SJSA1 (cell line): Measurements from ENCODE around the gene RABGAP1. TPM values are rescaled to one million over a fixed set of nuclear protein-coding genes. Genes with fewer than 3 reads are reported as not detected.

Source experiments
- DNase-seq, 2 experiments: peaks; one replicate each; pipeline ENCODE4 v3.0.0-alpha.2; 2015 to 2020; ENCODE audit warnings: low spot score in 2 of 2, low read depth in 1 of 2
- H3K27ac ChIP-seq: fragments of 250-450 bp; sonication (Bioruptor Pico); 2 replicates; pipeline ENCODE4 v1.5.1; 2020; ENCODE audit warnings: mild to moderate bottlenecking, moderate library complexity
- H3K27me3 ChIP-seq: fragments of 250-450 bp; sonication (Bioruptor Pico); replicated peaks from 2 replicates; pipeline ENCODE4 v1.5.1; 2020; ENCODE audit warnings: mild to moderate bottlenecking, moderate library complexity
- H3K36me3 ChIP-seq: fragments of 250-450 bp; sonication (Bioruptor Pico); 2 replicates; pipeline ENCODE4 v1.5.1; 2020; ENCODE audit warnings: mild to moderate bottlenecking
- H3K4me1 ChIP-seq: fragments of 250-450 bp; sonication (Bioruptor Pico); replicated peaks from 2 replicates; pipeline ENCODE4 v1.6.1; 2021; ENCODE audit warnings: mild to moderate bottlenecking
- H3K4me3 ChIP-seq: fragments of 250-450 bp; sonication (Bioruptor Pico); 2 replicates; pipeline ENCODE4 v1.5.1; 2020; ENCODE audit warnings: mild to moderate bottlenecking
- H3K9me3 ChIP-seq: fragments of 250-450 bp; sonication (Bioruptor Pico); replicated peaks from 2 replicates; pipeline ENCODE4 v1.5.1; 2020; ENCODE audit warnings: mild to moderate bottlenecking
- total RNA-seq: library from RNA; depleted of rRNA; stranded (reverse); fragments of >200 nt; shearing (Covaris generic); gene quantifications from 2 replicates; pipeline ENCODE4 v1.2.3, GENCODE V29; 2014

The RABGAP1 gene
- total RNA-seq, 1 experiment from 2014 or later: 27.8 TPM

GRCh38 chr9:122954253-122954691 lies 13.5 kb downstream of the RABGAP1 start:
- H3K4me1 ChIP-seq: peaks cover 15% of the 10 kb centered on the region
- no peaks in the 10 kb centered on the region for H3K27me3 ChIP-seq
- no peaks in the 10 kb centered on the region; the same call in 1 of the 2 replicates for H3K36me3 ChIP-seq
- H3K4me3 ChIP-seq: no peak overlapping the region
- peak in 1 of 2 experiments; percentile 54 for DNase-seq
- H3K9me3 ChIP-seq: no peaks in the 10 kb centered on the region
- H3K27ac ChIP-seq: peak overlapping the region; percentile 3; the same call in 1 of the 2 replicates

GRCh38 chr9:122955961-122956360 lies 15.1 kb downstream of the RABGAP1 start:
- Histone ChIP-seq H3K9me3 (no peaks in the 10 kb centered on the region), H3K27ac (no peak overlapping the region), H3K36me3 (peaks cover 9% of the 10 kb centered on the region), H3K4me1 (peaks cover 15% of the 10 kb centered on the region), H3K4me3 (no peak overlapping the region), H3K27me3 (no peaks in the 10 kb centered on the region)
- no peak for DNase-seq

DNA sequence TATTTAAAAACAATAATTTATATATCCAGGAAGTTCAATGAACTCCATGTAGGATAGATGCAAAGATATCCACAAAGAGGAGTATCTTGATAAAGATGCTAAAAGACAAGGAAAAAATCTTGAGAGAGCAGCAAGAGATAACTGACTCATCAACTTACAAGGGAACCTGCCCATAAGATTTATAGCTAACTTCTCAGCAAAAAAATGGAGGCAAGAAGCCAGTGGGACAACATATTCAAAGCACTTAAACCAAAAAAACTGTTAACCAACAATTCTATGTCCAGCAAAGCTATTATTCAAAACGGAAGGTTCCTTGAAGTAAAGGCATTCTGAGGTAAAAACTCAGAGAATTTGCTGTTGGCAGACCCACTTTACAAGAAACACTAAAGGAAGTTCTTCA lies 20.3 kb downstream of the RABGAP1 start:
- Histone ChIP-seq H3K27ac (no peak overlapping the region), H3K36me3 (peaks cover 17% of the 10 kb centered on the region), H3K4me1 (no peaks in the 10 kb centered on the region), H3K27me3 (no peaks in the 10 kb centered on the region), H3K4me3 (no peak overlapping the region), H3K9me3 (no peaks in the 10 kb centered on the region)
- no peak for DNase-seq

GRCh38 chr9:122975196-122975595 lies 34.4 kb downstream of the RABGAP1 start:
- Histone ChIP-seq H3K27me3 (no peaks in the 10 kb centered on the region), H3K27ac (no peak overlapping the region), H3K36me3 (peaks cover 4% of the 10 kb centered on the region), H3K4me1 (peaks cover 7% of the 10 kb centered on the region), H3K4me3 (no peak overlapping the region), H3K9me3 (no peaks in the 10 kb centered on the region)
- DNase-seq: no peak

DNA sequence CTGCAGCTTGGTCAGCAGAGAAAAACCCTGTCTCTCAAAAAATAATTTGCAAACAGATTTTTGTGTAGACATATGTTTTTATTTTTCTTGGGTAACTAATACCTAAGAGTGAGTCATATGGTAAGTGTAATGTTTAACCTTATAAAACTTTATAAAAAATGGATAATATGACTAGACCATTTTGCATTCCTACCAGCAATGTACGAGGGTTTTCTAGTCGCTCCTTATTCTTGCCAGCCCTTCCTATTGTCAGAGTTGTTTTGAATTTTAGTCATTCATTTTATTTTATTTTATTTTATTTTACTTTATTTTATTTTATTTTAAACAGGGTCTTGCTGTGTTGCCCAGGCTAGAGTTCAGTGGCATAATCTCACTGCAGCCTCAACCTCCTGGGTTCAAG lies 37.8 kb downstream of the RABGAP1 start:
- peaks cover 7% of the 10 kb centered on the region for H3K4me1 ChIP-seq
- no peak overlapping the region for H3K27ac ChIP-seq

DNA sequence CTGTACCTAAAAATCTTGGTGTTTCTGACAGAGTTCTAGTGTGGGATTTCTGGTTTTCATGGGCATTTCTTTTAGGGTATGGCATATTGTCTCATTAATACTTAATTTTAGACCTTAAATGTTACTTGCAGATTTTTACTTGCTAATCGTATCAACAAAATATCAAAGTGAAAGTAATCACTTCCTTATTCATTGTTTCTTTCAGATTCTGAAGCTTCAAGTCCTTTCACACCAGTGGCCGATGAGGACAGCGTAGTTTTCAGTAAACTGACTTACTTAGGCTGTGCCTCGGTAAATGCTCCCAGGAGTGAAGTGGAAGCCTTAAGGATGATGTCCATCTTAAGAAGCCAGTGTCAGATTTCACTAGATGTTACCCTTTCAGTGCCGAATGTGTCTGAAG lies 45.2 kb downstream of the RABGAP1 start:
- no peak overlapping the region for H3K4me3 ChIP-seq
- H3K4me1 ChIP-seq: no peaks in the 10 kb centered on the region
- H3K27me3 ChIP-seq: no peaks in the 10 kb centered on the region
- H3K27ac ChIP-seq: no peak overlapping the region
- no peaks in the 10 kb centered on the region for H3K9me3 ChIP-seq
- peaks cover 22% of the 10 kb centered on the region for H3K36me3 ChIP-seq
- DNase-seq: no peak

More for the DNA sequence above, 37.8 kb downstream of the RABGAP1 start:
- DNase-seq: no peak
- Histone ChIP-seq H3K36me3 (no peaks in the 10 kb centered on the region; the same call in none of the 2 replicates), H3K4me3 (no peak overlapping the region), H3K9me3 (no peaks in the 10 kb centered on the region), H3K27me3 (no peaks in the 10 kb centered on the region)

GRCh38 chr9:122988141-122988540 lies 47.3 kb downstream of the RABGAP1 start:
- Histone ChIP-seq H3K9me3 (no peaks in the 10 kb centered on the region), H3K4me3 (no peak overlapping the region), H3K4me1 (no peaks in the 10 kb centered on the region), H3K27me3 (no peaks in the 10 kb centered on the region), H3K27ac (no peak overlapping the region), H3K36me3 (peaks cover 26% of the 10 kb centered on the region)
- DNase-seq: no peak

GRCh38 chr9:122988920-122989621 lies 48.3 kb downstream of the RABGAP1 start:
- DNase-seq: no peak
- Histone ChIP-seq H3K4me3 (no peak overlapping the region), H3K9me3 (no peaks in the 10 kb centered on the region), H3K4me1 (no peaks in the 10 kb centered on the region), H3K27me3 (no peaks in the 10 kb centered on the region), H3K36me3 (peaks cover 26% of the 10 kb centered on the region), H3K27ac (no peak overlapping the region)

GRCh38 chr9:122991370-122991830 lies 50.6 kb downstream of the RABGAP1 start:
- H3K36me3 ChIP-seq: peaks cover 20% of the 10 kb centered on the region
- no peaks in the 10 kb centered on the region for H3K9me3 ChIP-seq
- no peaks in the 10 kb centered on the region for H3K27me3 ChIP-seq
- peak; percentile 77 to 78 for DNase-seq
- no peaks in the 10 kb centered on the region for H3K4me1 ChIP-seq
- H3K4me3 ChIP-seq: no peak overlapping the region
- peak overlapping the region; percentile 53 for H3K27ac ChIP-seq

DNA sequence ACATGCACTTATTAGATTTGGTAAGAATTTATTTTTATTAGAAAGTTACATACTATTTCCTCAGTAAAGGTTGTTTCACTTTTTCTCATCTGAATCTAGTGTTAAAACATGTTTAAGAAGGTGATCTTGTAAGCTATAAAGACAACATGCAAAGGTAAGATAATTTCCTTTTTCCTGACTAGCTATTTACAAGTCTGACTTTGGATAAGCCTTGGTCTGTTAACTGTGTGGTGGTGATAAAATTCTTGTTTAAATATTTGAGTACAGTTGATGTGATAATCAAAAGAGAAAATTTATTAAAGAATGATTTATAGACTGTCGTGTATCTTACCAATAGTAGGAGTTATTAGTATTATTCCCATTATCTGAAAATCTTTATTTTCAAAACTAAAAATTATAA lies 55.8 kb downstream of the RABGAP1 start:
- Histone ChIP-seq H3K27me3 (no peaks in the 10 kb centered on the region), H3K4me1 (peaks cover 8% of the 10 kb centered on the region; the same call in 1 of the 2 replicates), H3K9me3 (no peaks in the 10 kb centered on the region), H3K27ac (no peak overlapping the region), H3K36me3 (peaks cover 26% of the 10 kb centered on the region), H3K4me3 (no peak overlapping the region)
- no peak for DNase-seq

- H3K27ac ChIP-seq: no peak overlapping the region
- no peaks in the 10 kb centered on the region for H3K27me3 ChIP-seq
- H3K9me3 ChIP-seq: no peaks in the 10 kb centered on the region
- H3K36me3 ChIP-seq: peaks cover 24% of the 10 kb centered on the region
- peaks cover 16% of the 10 kb centered on the region for H3K4me1 ChIP-seq
- no peak for DNase-seq
- H3K4me3 ChIP-seq: no peak overlapping the region
Measured at GRCh38 chr9:122998448-122998847, 57.6 kb downstream of the RABGAP1 start.

DNA sequence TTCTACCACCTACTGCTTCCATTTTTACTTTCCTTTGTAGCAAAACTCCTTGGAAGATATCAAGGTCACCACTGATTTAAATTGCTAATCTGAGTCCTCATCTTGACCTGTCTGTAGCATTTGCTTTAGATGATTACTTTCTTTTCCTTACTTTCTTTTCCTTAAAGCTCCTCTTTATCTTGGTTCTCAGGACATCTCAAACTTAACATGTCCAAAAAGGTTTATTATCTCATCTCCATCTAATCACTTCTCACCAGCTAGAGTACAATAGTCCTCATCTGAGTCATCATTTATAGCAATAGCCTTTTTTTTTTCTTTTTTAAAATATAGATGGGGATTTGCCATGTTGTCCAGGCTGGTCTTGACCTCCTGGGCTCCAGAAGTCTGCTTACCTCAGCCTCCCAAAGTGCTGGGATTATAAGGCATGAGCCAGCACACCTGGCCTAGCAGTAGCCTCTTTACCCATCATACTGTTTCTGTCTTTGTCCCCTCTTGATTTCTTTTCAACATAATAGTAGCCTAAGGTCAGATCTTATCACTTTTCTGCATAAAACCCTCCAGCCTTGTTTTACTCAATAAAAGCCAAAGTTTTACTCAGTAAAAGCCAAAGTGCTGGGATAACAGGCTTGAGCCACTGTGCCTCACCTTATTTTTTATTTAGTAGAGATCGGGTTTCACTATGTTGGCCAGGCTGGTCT lies 59.7 kb downstream of the RABGAP1 start:
- Histone ChIP-seq H3K27me3 (no peaks in the 10 kb centered on the region), H3K36me3 (peaks cover 26% of the 10 kb centered on the region), H3K27ac (no peak overlapping the region), H3K4me3 (no peak overlapping the region), H3K9me3 (no peaks in the 10 kb centered on the region), H3K4me1 (peaks cover 26% of the 10 kb centered on the region)
- no peak for DNase-seq

DNA sequence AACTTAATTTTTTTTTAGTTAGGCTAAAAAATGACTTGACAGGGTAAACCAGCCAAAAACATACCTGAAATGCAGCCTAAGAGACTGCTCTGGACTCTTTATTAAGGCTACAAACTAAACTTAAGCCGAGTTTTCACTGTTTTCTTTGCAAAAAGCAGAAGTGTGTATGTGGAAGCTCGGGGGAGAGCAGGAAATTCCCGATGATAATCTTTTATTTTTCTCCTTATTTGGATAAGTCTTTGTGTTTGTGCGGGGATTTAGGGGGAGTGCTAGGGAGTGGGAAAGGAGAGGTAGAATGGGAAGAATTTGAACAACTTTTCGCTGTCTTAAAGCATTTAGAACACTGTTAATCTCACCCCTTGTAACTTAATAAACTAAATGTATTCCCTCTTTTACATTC lies 61.9 kb downstream of the RABGAP1 start:
- H3K4me3 ChIP-seq: no peak overlapping the region
- no peaks in the 10 kb centered on the region for H3K9me3 ChIP-seq
- H3K4me1 ChIP-seq: peaks cover 26% of the 10 kb centered on the region
- H3K27ac ChIP-seq: peak overlapping the region; percentile 57
- DNase-seq: peak in 1 of 2 experiments; percentile 43
- peaks cover 15% of the 10 kb centered on the region for H3K36me3 ChIP-seq
- H3K27me3 ChIP-seq: no peaks in the 10 kb centered on the region

GRCh38 chr9:123003466-123003865 lies 62.6 kb downstream of the RABGAP1 start:
- peak overlapping the region; percentile 57 for H3K27ac ChIP-seq
- no peaks in the 10 kb centered on the region for H3K27me3 ChIP-seq
- H3K4me3 ChIP-seq: no peak overlapping the region
- DNase-seq: no peak
- H3K4me1 ChIP-seq: peaks cover 26% of the 10 kb centered on the region
- no peaks in the 10 kb centered on the region for H3K9me3 ChIP-seq
- H3K36me3 ChIP-seq: peaks cover 17% of the 10 kb centered on the region
